ENCODE results near the gene GRK3.

GRK3 gene

GRCh38 chr22:25628494-25628893 is 64.0 kb downstream of the GRK3 start:
- Histone ChIP-seq H3K4me3 (ENCODE audit: low read length) (no peak overlapping the region), H3F3A (ENCODE audit: control insufficient read depth, insufficient read depth) (no peaks in the 10 kb centered on the region), H3K79me2 (ENCODE audit: control insufficient read depth, low read length) (no peaks in the 10 kb centered on the region), H3K9me2 (replicated peaks; ENCODE audit: control insufficient read depth, low read length) (no peaks in the 10 kb centered on the region), H4K20me1 (ENCODE audit: control insufficient read depth, insufficient read depth, low read depth, low read length) (0 out of 2 replicates have a peak, but pooled peaks cover 4% of the 10 kb centered on the region), H3K9me3 (ENCODE audit: control insufficient read depth, insufficient read depth, low read length) (no peaks in the 10 kb centered on the region), H3K27me3 (ENCODE audit: control insufficient read depth, low read length) (no peaks in the 10 kb centered on the region), H3K36me3 (ENCODE audit: control insufficient read depth, low read length) (no peaks in the 10 kb centered on the region), H3K4me2 (ENCODE audit: low read length) (no peak overlapping the region), H3K4me1 (ENCODE audit: control insufficient read depth, low read length) (peaks cover 22% of the 10 kb centered on the region), H3K27ac (ENCODE audit: low read depth, low read length) (no peak overlapping the region)
- TF ChIP-seq CTCF (IDR thresholded peaks at IDR 0.05; ENCODE audit: low read depth, low read length, poor library complexity, severe bottlenecking) (no peak), EZH2phosphoT487 (IDR thresholded peaks at IDR 0.05; ENCODE audit: borderline replicate concordance, low read length) (no peak)

DNA sequence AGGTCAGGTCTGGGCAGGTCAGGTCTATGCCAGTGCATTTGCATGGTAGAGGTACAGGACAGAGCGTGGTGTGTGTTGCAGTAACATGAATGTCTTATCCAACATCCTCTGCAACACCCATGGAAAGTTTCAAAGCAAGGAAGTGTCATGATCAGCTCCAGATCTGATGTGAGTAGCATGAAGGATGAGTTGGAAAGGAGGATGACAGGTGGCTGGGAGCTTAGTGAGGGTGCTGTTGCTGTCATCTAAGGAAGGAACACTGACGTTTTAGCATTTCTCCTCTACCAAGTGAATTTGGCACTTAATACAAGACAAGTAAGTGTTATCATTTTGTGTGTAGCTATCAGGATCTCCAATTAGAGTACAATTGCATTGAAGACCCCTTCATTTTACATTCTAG is 65.1 kb downstream of the GRK3 start:
- TF ChIP-seq CTCF (IDR thresholded peaks at IDR 0.05; ENCODE audit: low read depth, low read length, poor library complexity, severe bottlenecking): no peak
- Histone ChIP-seq H3F3A (ENCODE audit: control insufficient read depth, insufficient read depth) (no peaks in the 10 kb centered on the region), H3K9me2 (replicated peaks; ENCODE audit: control insufficient read depth, low read length) (no peaks in the 10 kb centered on the region), H3K4me2 (ENCODE audit: low read length) (no peak overlapping the region), H3K27ac (ENCODE audit: low read depth, low read length) (no peak overlapping the region), H3K36me3 (ENCODE audit: control insufficient read depth, low read length) (no peaks in the 10 kb centered on the region), H3K4me3 (ENCODE audit: low read length) (no peak overlapping the region), H4K20me1 (ENCODE audit: control insufficient read depth, insufficient read depth, low read depth, low read length) (0 out of 2 replicates have a peak, but pooled peaks cover 4% of the 10 kb centered on the region), H3K4me1 (ENCODE audit: control insufficient read depth, low read length) (peaks cover 22% of the 10 kb centered on the region), H3K27me3 (ENCODE audit: control insufficient read depth, low read length) (no peaks in the 10 kb centered on the region), H3K9me3 (ENCODE audit: control insufficient read depth, insufficient read depth, low read length) (no peaks in the 10 kb centered on the region), H3K79me2 (ENCODE audit: control insufficient read depth, low read length) (no peaks in the 10 kb centered on the region)

- H3K27ac ChIP-seq (ENCODE audit: low read depth, low read length): no peak overlapping the region
- no peaks in the 10 kb centered on the region for H3K9me2 ChIP-seq (replicated peaks; ENCODE audit: control insufficient read depth, low read length)
- TF ChIP-seq EZH2phosphoT487 (IDR thresholded peaks at IDR 0.05; ENCODE audit: borderline replicate concordance, low read length) (no peak), CTCF (IDR thresholded peaks at IDR 0.05; ENCODE audit: low read depth, low read length, poor library complexity, severe bottlenecking) (no peak)
Observed at GRCh38 chr22:25630447-25630846, 66.0 kb downstream of the GRK3 start.

GRCh38 chr22:25636323-25636722 is 71.8 kb downstream of the GRK3 start:
- TF ChIP-seq CTCF (IDR thresholded peaks at IDR 0.05; ENCODE audit: low read depth, low read length, poor library complexity, severe bottlenecking): no peak
- TF ChIP-seq EZH2phosphoT487 (IDR thresholded peaks at IDR 0.05; ENCODE audit: borderline replicate concordance, low read length): no peak
- no peaks in the 10 kb centered on the region for H3K36me3 ChIP-seq (ENCODE audit: control insufficient read depth, low read length)
- no peak overlapping the region for H3K27ac ChIP-seq (ENCODE audit: low read depth, low read length)
- no peaks in the 10 kb centered on the region for H4K20me1 ChIP-seq (ENCODE audit: control insufficient read depth, insufficient read depth, low read depth, low read length)
- no peaks in the 10 kb centered on the region for H3K4me1 ChIP-seq (ENCODE audit: control insufficient read depth, low read length)
- no peaks in the 10 kb centered on the region for H3K27me3 ChIP-seq (ENCODE audit: control insufficient read depth, low read length)
- H3K9me3 ChIP-seq (ENCODE audit: control insufficient read depth, insufficient read depth, low read length): peaks cover 6% of the 10 kb centered on the region; the same call in 1 of the 2 replicates
- H3F3A ChIP-seq (ENCODE audit: control insufficient read depth, insufficient read depth): no peaks in the 10 kb centered on the region
- H3K79me2 ChIP-seq (ENCODE audit: control insufficient read depth, low read length): no peaks in the 10 kb centered on the region
- H3K4me2 ChIP-seq (ENCODE audit: low read length): no peak overlapping the region
- no peaks in the 10 kb centered on the region for H3K9me2 ChIP-seq (replicated peaks; ENCODE audit: control insufficient read depth, low read length)
- no peak overlapping the region for H3K4me3 ChIP-seq (ENCODE audit: low read length)

More at GRCh38 chr22:25630447-25630846, 66.0 kb downstream of the GRK3 start:
- Histone ChIP-seq H3K27me3 (ENCODE audit: control insufficient read depth, low read length) (no peaks in the 10 kb centered on the region), H3K4me1 (ENCODE audit: control insufficient read depth, low read length) (peaks cover 22% of the 10 kb centered on the region), H3K4me3 (ENCODE audit: low read length) (no peak overlapping the region), H3K36me3 (ENCODE audit: control insufficient read depth, low read length) (no peaks in the 10 kb centered on the region), H3F3A (ENCODE audit: control insufficient read depth, insufficient read depth) (no peaks in the 10 kb centered on the region), H3K79me2 (ENCODE audit: control insufficient read depth, low read length) (no peaks in the 10 kb centered on the region), H4K20me1 (ENCODE audit: control insufficient read depth, insufficient read depth, low read depth, low read length) (0 out of 2 replicates have a peak, but pooled peaks cover 4% of the 10 kb centered on the region), H3K4me2 (ENCODE audit: low read length) (no peak overlapping the region), H3K9me3 (ENCODE audit: control insufficient read depth, insufficient read depth, low read length) (no peaks in the 10 kb centered on the region)

Measured in DOHH2 (cell line).